DMS 273 (cell line): ENCODE data around the gene DUS2.
"Not testable (repeated sequence)": the region's sequence is repeated elsewhere in the genome, so short reads cannot be mapped to it uniquely, and the experiment has no call there.

Experiments used
- DNase-seq: peaks from one replicate; lab custom pipeline; 2025; ENCODE audit not compliant: unreplicated experiment; lab: John Stamatoyannopoulos, UW

DUS2 gene

GRCh38 chr16:68116256-68116867, 93.3 kb downstream of the DUS2 start:
- DNase-seq = peak; percentile 40

DNA sequence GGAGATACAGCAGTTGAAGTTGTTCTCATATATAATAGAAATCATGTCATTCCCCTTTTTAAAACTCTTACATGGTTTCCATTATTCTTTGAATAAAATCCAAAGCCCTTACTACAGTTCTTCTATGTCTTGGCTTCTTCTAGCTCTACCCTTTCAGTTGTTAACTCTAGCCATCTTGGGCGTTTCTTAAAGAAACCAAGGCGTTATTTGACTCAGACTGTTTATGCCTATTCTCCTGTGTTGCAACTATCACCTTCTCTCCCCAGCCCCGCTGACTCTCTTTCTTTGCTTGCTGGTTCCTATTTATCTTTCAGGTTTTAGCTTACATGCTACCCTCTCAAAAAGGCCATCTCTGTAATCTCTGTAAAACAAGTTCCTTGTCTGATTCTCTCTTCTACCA, 94.8 kb downstream of the DUS2 start:
- DNase-seq = no peak

- not testable (repeated sequence) for DNase-seq
Observed at GRCh38 chr16:68118954-68119353, 95.9 kb downstream of the DUS2 start.

GRCh38 chr16:68120496-68120895, 97.4 kb downstream of the DUS2 start:
- DNase-seq = not testable (repeated sequence)

- DNase-seq = no peak
Observed at GRCh38 chr16:68126395-68126794, 103.3 kb downstream of the DUS2 start.

- no peak for DNase-seq
Observed at GRCh38 chr16:68128577-68129305, 105.7 kb downstream of the DUS2 start.
